HepG2 (cell line): ENCODE data around the gene HOMEZ. TPM values are rescaled to one million over a fixed set of nuclear protein-coding genes. Genes with fewer than 3 reads are reported as not detected.
A peak's percentile ranks its signal among the peaks of the same experiment; 100 is the strongest.

ENCODE experiments used
- ASH2L ChIP-seq: fragments of 300-600, 200-600 bp; sonication (generic); IDR thresholded peaks from 2 replicates; pipeline ENCODE4 v1.7.0; 2017; ENCODE audit warnings: low read depth, mild to moderate bottlenecking, moderate library complexity, mixed read lengths, low read length; ENCODE audit not compliant: insufficient read length
- CREBL2 ChIP-seq: sonication (generic); formaldehyde crosslinking; IDR thresholded peaks from 2 replicates; pipeline ENCODE4 v1.8.1; 2023; ENCODE audit warnings: missing genetic modification reagents, mild to moderate bottlenecking, borderline replicate concordance
- KAT8 ChIP-seq: IDR thresholded peaks from 2 replicates; pipeline ENCODE4 v1.6.1; 2016; ENCODE audit warnings: missing genetic modification reagents, missing compliant biosample characterization
- KLF16 ChIP-seq, 2 experiments: sonication (generic) in 1 of 2; formaldehyde crosslinking in 1 of 2; IDR thresholded peaks; 2 replicates each; pipeline versions ENCODE4 v1.6.1 to v1.8.0; 2016 to 2023; ENCODE audit warnings: missing genetic modification reagents in 2 of 2, missing compliant biosample characterization in 1 of 2
- MIER2 ChIP-seq: IDR thresholded peaks from 2 replicates; pipeline ENCODE4 v1.6.1; 2016; ENCODE audit warnings: missing biosample characterization, missing genetic modification reagents
- POLR2AphosphoS5 ChIP-seq: IDR thresholded peaks from 2 replicates; pipeline ENCODE4 v1.6.1; 2012; ENCODE audit warnings: low read depth, low read length
- RERE ChIP-seq: IDR thresholded peaks from 2 replicates; pipeline ENCODE4 v1.6.1; 2016; ENCODE audit warnings: low read depth, missing genetic modification reagents, missing compliant biosample characterization
- SYNCRIP ChIP-seq: fragments of 200-400 bp; formaldehyde crosslinking; IDR thresholded peaks from 2 replicates; pipeline ENCODE4 v1.6.1; 2018; ENCODE audit warnings: mild to moderate bottlenecking, low read depth, low read length; ENCODE audit not compliant: insufficient read depth
- ZNF83 ChIP-seq: sonication (generic); formaldehyde crosslinking; IDR thresholded peaks from 2 replicates; pipeline ENCODE4 v1.4.0; 2020; ENCODE audit warnings: missing genetic modification reagents, mild to moderate bottlenecking, borderline replicate concordance
- polyA plus RNA-seq, 8 experiments: library from polyadenylated mRNA; depleted of rRNA in 3 of 8; stranded (reverse) in 7 of 8; unstranded in 1 of 8; fragments of >200 nt; fragmentation: Illumina TruSeq in 4 of 8; extraction: Trizol in 4 of 8; gene quantifications; 2 replicates each; pipeline versions ENCODE4 v1.2.1 to v1.2.3, GENCODE V29; 2011 to 2016; ENCODE audit warnings: low read depth in 4 of 8, missing spikeins in 1 of 8, mixed read lengths in 1 of 8; ENCODE audit not compliant: insufficient read depth in 1 of 8
- total RNA-seq, 5 experiments: library from RNA; depleted of rRNA; stranded (reverse); fragments of >200 nt; fragmentation: Illumina TruSeq; extraction: Trizol; gene quantifications; 2 replicates each; pipeline ENCODE4 v1.2.3, GENCODE V29; 2016; ENCODE audit warnings: low read depth in 1 of 5
- TF ChIP-seq, protein P1 (sequence below): sonication (generic); formaldehyde crosslinking; IDR thresholded peaks from 2 replicates; pipeline ENCODE4 v1.5.1; 2020; ENCODE audit warnings: missing genetic modification reagents, mild to moderate bottlenecking, borderline replicate concordance

HOMEZ gene
- total and polyA plus RNA-seq, 2 of the 13 experiments (the other 11 are each of a cell fraction or from before 2014, with no cell fraction given), result 14.5 to 31.8 TPM

- TF ChIP-seq ASH2L (peak; percentile 98), SYNCRIP (no peak), POLR2AphosphoS5 (peak; percentile 97), MIER2 (no peak), KLF16 (CRISPR knock-in tag; IDR thresholded peaks at IDR 0.05) (0 out of 4 replicates have a peak, but pooled peaks of 1 of the 2 experiments have one; percentile 62), ZNF83 (CRISPR knock-in tag) (peak; percentile 62; the same call in 1 of the 2 replicates), RERE (CRISPR knock-in tag) (0 out of 2 replicates have a peak, but pooled peaks have one; percentile 19), CREBL2 (CRISPR knock-in tag) (peak; percentile 95; the same call in 1 of the 2 replicates), KAT8 (CRISPR knock-in tag) (peak; percentile 76)
- TF ChIP-seq, protein P1, sequence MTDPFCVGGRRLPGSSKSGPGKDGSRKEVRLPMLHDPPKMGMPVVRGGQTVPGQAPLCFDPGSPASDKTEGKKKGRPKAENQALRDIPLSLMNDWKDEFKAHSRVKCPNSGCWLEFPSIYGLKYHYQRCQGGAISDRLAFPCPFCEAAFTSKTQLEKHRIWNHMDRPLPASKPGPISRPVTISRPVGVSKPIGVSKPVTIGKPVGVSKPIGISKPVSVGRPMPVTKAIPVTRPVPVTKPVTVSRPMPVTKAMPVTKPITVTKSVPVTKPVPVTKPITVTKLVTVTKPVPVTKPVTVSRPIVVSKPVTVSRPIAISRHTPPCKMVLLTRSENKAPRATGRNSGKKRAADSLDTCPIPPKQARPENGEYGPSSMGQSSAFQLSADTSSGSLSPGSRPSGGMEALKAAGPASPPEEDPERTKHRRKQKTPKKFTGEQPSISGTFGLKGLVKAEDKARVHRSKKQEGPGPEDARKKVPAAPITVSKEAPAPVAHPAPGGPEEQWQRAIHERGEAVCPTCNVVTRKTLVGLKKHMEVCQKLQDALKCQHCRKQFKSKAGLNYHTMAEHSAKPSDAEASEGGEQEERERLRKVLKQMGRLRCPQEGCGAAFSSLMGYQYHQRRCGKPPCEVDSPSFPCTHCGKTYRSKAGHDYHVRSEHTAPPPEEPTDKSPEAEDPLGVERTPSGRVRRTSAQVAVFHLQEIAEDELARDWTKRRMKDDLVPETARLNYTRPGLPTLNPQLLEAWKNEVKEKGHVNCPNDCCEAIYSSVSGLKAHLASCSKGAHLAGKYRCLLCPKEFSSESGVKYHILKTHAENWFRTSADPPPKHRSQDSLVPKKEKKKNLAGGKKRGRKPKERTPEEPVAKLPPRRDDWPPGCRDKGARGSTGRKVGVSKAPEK, result no peak; the same call in 1 of the 2 replicates
Measured at GRCh38 chr14:23286020-23286901, at the start of gene HOMEZ (continued).
